ENCODE results near the gene XRCC3. TPM values are rescaled to one million over a fixed set of nuclear protein-coding genes. Genes with fewer than 3 reads are reported as not detected.
"Not testable (repeated sequence)": the region's sequence is repeated elsewhere in the genome, so short reads cannot be mapped to it uniquely, and the experiment has no call there.

XRCC3 gene
- total RNA-seq, 4 donors from 2014 or later, result 7.5 to 20.5 (median 19.5) TPM

GRCh38 chr14:103692159-103692558, 23.1 kb downstream of the XRCC3 start:
- Histone ChIP-seq H3K36me3 (peaks cover 47% of the 10 kb centered on the region), H3K27me3 (no peaks in the 10 kb centered on the region), H3K4me1 (peaks cover 50% of the 10 kb centered on the region), H3K9me3 (no peaks in the 10 kb centered on the region), H3K4me3 (no peak overlapping the region), H3K27ac (no peak overlapping the region)
- TF ChIP-seq EP300 (IDR thresholded peaks at IDR 0.05), result no peak
- no peak for TF ChIP-seq CTCF (IDR thresholded peaks at IDR 0.05)
- TF ChIP-seq POLR2AphosphoS5 (IDR thresholded peaks at IDR 0.05), result no peak
- TF ChIP-seq POLR2A (IDR thresholded peaks at IDR 0.05), result no peak
- 90% methylated on average over 17 of the region's 17 CpGs for WGBS
- peak in 1 of 2 donors; percentile 34 for DNase-seq (ENCODE audit: low spot score in 2 of 2)

GRCh38 chr14:103691655-103692054, 23.6 kb downstream of the XRCC3 start:
- H3K9me3 ChIP-seq, H3K4me3 ChIP-seq, H3K27me3 ChIP-seq, H3K27ac ChIP-seq: not testable (repeated sequence)
- Histone ChIP-seq H3K4me1 (peaks cover 45% of the 10 kb centered on the region), H3K36me3 (peaks cover 52% of the 10 kb centered on the region)
- WGBS, result 90% methylated on average over 5 of the region's 5 CpGs
- DNase-seq (ENCODE audit: low spot score in 2 of 2), result peak in 1 of 2 donors; percentile 14

GRCh38 chr14:103690332-103690731, 24.9 kb downstream of the XRCC3 start:
- no peaks in the 10 kb centered on the region for H3K27me3 ChIP-seq
- H3K9me3 ChIP-seq, result no peaks in the 10 kb centered on the region
- H3K27ac ChIP-seq, result no peak overlapping the region
- peaks cover 62% of the 10 kb centered on the region for H3K36me3 ChIP-seq
- no peak for TF ChIP-seq POLR2A (IDR thresholded peaks at IDR 0.05)
- no peak for TF ChIP-seq CTCF (IDR thresholded peaks at IDR 0.05)
- no peak for TF ChIP-seq POLR2AphosphoS5 (IDR thresholded peaks at IDR 0.05)
- TF ChIP-seq EP300 (IDR thresholded peaks at IDR 0.05), result no peak
- DNase-seq (ENCODE audit: low spot score in 2 of 2), result peak in 1 of 2 donors; percentile 45
- peaks cover 34% of the 10 kb centered on the region for H3K4me1 ChIP-seq
- no peak overlapping the region for H3K4me3 ChIP-seq
- WGBS, result 85% methylated on average over 8 of the region's 8 CpGs

- Histone ChIP-seq H3K4me3 (no peak overlapping the region), H3K27me3 (no peaks in the 10 kb centered on the region), H3K9me3 (no peaks in the 10 kb centered on the region), H3K4me1 (peaks cover 26% of the 10 kb centered on the region), H3K27ac (peak overlapping the region; percentile 25), H3K36me3 (peaks cover 62% of the 10 kb centered on the region)
- DNase-seq (ENCODE audit: low spot score in 2 of 2), result peak in 1 of 2 donors; percentile 45
- 61% methylated on average over 16 of the region's 16 CpGs for WGBS
- TF ChIP-seq EP300 (IDR thresholded peaks at IDR 0.05) (no peak), POLR2AphosphoS5 (IDR thresholded peaks at IDR 0.05) (no peak), POLR2A (IDR thresholded peaks at IDR 0.05) (no peak), CTCF (IDR thresholded peaks at IDR 0.05) (no peak)
These were observed 26.0 kb downstream of the XRCC3 start for GRCh38 chr14:103688906-103689902.

- peaks cover 62% of the 10 kb centered on the region for H3K36me3 ChIP-seq
- no peak overlapping the region for H3K27ac ChIP-seq
These were observed 26.8 kb downstream of the XRCC3 start for GRCh38 chr14:103688441-103688840.

More at GRCh38 chr14:103688441-103688840, 26.8 kb downstream of the XRCC3 start:
- TF ChIP-seq EP300 (IDR thresholded peaks at IDR 0.05) (no peak), CTCF (IDR thresholded peaks at IDR 0.05) (no peak), POLR2AphosphoS5 (IDR thresholded peaks at IDR 0.05) (no peak), POLR2A (IDR thresholded peaks at IDR 0.05) (no peak)
- WGBS, result 77% methylated on average over 5 of the region's 5 CpGs
- H3K4me1 ChIP-seq, result peaks cover 18% of the 10 kb centered on the region
- no peaks in the 10 kb centered on the region for H3K27me3 ChIP-seq
- peak in 1 of 2 donors; percentile 35 for DNase-seq (ENCODE audit: low spot score in 2 of 2)
- H3K9me3 ChIP-seq, result no peaks in the 10 kb centered on the region
- H3K4me3 ChIP-seq, result no peak overlapping the region
